Skeletal muscle tissue (tissue), 4 donors: ENCODE results near the gene MRPS27. TPM values are rescaled to one million over a fixed set of nuclear protein-coding genes. Genes with fewer than 3 reads are reported as not detected.

Experiments
- H3K27ac ChIP-seq: one replicate; pipeline ENCODE4 v1.7.0; 2013; ENCODE audit warnings: mild to moderate bottlenecking, low read depth, low read length, inconsistent platforms
- H3K27me3 ChIP-seq, 3 donors: one replicate each; pipeline ENCODE4 v1.7.0; 2013; ENCODE audit warnings: low read length in 3 of 3; ENCODE audit not compliant: control insufficient read depth in 3 of 3, insufficient read depth in 3 of 3
- H3K36me3 ChIP-seq, 3 donors: one replicate each; pipeline ENCODE4 v1.7.0; 2013; ENCODE audit warnings: low read length in 3 of 3; ENCODE audit not compliant: control insufficient read depth in 3 of 3, insufficient read depth in 3 of 3
- H3K4me1 ChIP-seq, 3 donors: one replicate each; pipeline ENCODE4 v1.7.0; 2013; ENCODE audit warnings: low read length in 3 of 3, mild to moderate bottlenecking in 3 of 3; ENCODE audit not compliant: control insufficient read depth in 3 of 3, insufficient read depth in 3 of 3
- H3K4me3 ChIP-seq, 3 donors: one replicate each; pipeline ENCODE4 v1.7.0; 2013; ENCODE audit warnings: low read length in 3 of 3
- H3K9ac ChIP-seq, 3 donors: one replicate each; pipeline ENCODE4 v1.7.0; 2013; ENCODE audit warnings: low read length in 3 of 3, mild to moderate bottlenecking in 3 of 3, moderate library complexity in 2 of 3, low read depth in 1 of 3
- H3K9me3 ChIP-seq, 3 donors: one replicate each; pipeline ENCODE4 v1.7.0; 2013; ENCODE audit warnings: low read length in 3 of 3; ENCODE audit not compliant: control insufficient read depth in 3 of 3
- total RNA-seq: library from RNA; depleted of rRNA; stranded (reverse); fragments of >200 nt; gene quantifications from one replicate; pipeline ENCODE4 v1.2.3, GENCODE V29; 2014
- donor health status: Osteomylitis.

The MRPS27 gene
- total RNA-seq, 1 donor from 2014 or later: 75.7 TPM

- H3K27ac ChIP-seq: no peak overlapping the region
- no peak overlapping the region for H3K4me3 ChIP-seq
- no peaks in the 10 kb centered on the region for H3K27me3 ChIP-seq
- H3K9ac ChIP-seq: no peak overlapping the region
- H3K9me3 ChIP-seq: no peaks in the 10 kb centered on the region
- peaks cover 0 to 5% (median 3%) of the 10 kb centered on the region in 3 donors for H3K4me1 ChIP-seq
- H3K36me3 ChIP-seq: no peaks in the 10 kb centered on the region
Measured at GRCh38 chr5:72188166-72188565, 131.9 kb downstream of the MRPS27 start.

DNA sequence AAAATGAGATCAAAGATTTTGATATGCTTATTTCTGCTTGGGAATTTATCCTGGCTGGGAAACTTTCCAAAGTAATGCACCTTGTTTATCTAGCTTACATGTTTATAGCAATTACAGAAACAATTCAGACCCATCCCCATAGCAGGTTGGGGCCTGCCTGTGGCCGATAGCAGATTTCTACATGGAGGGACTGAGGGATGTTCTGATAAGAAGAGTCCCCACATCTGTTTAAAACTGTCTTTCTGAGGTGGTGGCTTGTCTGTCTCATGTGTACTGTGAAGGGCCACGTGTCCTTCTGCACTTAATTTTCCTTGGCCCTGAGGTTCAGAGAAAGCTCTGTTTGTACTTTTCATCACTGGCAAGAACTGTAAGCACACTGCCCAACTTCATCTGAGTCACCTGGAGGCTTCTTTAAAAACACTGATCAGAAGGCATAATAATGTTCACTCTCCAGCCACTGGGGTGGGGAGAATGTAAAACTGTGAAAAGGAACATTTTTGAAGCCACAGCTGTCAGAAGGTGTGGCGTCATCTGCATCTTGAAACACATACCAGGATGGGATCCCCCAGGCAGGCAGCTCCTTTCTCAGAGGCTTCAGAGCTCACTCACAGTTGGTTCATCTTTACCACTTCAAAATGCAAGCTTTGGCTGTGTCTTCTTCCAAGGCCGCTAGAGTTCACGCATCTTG is 132.5 kb downstream of the MRPS27 start:
- Histone ChIP-seq H3K27me3 (peaks cover 4 to 5% (median 4%) of the 10 kb centered on the region in 3 donors), H3K9me3 (no peaks in the 10 kb centered on the region), H3K36me3 (no peaks in the 10 kb centered on the region), H3K9ac (no peak overlapping the region), H3K4me3 (no peak overlapping the region), H3K4me1 (peaks cover 0 to 5% (median 3%) of the 10 kb centered on the region in 3 donors), H3K27ac (no peak overlapping the region)

DNA sequence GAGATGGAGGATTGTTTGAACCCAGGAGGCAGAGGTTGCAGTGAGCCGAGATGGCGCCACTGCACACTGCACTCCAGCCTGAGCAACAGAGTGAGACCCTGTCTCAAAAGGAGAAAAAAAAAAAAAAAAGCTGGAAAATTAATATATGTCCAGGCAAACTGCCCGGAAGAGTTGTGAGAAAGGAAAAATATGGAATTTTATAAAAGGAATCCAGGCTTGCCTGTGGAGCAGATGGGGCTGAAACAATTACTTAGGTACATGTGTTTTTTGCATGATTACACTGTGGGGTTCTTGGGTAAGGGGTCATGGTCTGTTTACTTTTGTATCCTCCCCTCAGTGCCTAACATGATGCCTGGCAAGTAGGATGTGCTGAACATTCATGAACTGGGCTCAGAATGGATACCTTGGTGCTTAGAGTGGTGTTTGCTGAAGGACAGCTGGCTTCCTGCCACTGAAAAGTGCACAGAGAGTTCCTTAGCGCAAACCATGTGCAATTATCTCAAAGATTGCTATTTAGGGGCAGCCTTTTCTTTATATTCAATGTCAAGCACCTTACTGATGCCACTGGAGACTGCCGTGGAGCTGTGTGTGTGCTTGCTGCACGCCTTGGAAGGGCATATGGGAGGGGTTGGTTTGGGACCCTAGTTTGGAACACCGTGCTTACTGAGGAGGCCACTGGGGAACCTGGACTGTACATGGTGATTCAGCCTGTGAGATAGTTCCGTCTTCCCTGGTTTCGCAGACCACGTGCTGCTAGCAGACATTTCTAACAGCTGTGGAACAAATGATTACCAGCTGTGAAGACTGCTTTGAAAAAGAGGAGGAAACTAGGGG is 134.3 kb downstream of the MRPS27 start:
- Histone ChIP-seq H3K36me3 (no peaks in the 10 kb centered on the region), H3K9me3 (no peaks in the 10 kb centered on the region), H3K4me1 (peaks cover 0 to 5% (median 4%) of the 10 kb centered on the region in 3 donors), H3K9ac (no peak overlapping the region), H3K4me3 (no peak overlapping the region), H3K27ac (no peak overlapping the region), H3K27me3 (peaks cover 4 to 8% (median 6%) of the 10 kb centered on the region in 3 donors)

DNA sequence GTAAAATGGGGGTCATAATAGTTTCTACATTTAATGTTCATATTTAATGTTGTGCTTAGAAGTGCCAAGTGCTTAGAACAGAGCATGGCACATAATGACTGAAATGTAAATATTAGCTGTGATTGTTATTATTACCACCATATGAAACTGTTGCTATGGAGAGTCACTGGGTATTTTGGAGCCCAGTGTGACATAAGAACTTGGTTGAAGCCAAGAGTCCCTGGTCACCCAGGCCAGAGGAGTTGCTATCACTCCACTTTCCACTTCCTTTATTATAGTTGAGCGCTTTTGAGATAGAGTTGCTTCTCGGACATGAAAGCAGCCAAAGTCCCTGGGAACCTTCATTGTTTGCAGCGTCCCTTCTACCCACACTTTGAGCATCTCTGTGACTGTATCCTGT is 135.6 kb downstream of the MRPS27 start:
- Histone ChIP-seq H3K4me1 (peaks cover 7 to 14% (median 12%) of the 10 kb centered on the region in 3 donors), H3K4me3 (no peak overlapping the region), H3K27ac (no peak overlapping the region), H3K36me3 (no peaks in the 10 kb centered on the region), H3K9me3 (no peaks in the 10 kb centered on the region), H3K27me3 (peaks cover 4 to 15% (median 14%) of the 10 kb centered on the region in 3 donors), H3K9ac (no peak overlapping the region)

DNA sequence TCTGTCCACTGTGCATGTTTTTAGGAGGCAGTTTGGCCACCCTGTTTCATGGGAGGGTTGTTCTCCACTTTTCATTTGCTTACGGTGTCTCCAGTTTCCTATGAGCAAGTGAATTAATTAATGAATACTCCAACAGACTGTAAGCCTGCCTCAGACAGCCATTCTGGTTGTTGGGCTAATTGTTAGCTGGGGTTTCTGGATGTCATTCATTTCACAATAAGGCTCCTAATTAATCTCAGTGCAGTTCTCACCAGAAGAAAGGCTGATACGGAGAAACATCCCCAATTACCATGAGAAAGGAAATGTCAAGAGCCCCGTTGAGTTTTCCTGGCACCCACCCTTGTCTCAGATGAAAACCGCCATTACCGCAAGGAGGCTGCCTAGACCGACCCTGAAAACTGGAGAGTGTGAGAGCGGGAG is 136.9 kb downstream of the MRPS27 start:
- Histone ChIP-seq H3K9ac (no peak overlapping the region), H3K27me3 (peaks cover 4 to 18% (median 15%) of the 10 kb centered on the region in 3 donors), H3K9me3 (no peaks in the 10 kb centered on the region), H3K4me3 (no peak overlapping the region), H3K4me1 (peaks cover 10 to 14% (median 13%) of the 10 kb centered on the region in 3 donors), H3K36me3 (no peaks in the 10 kb centered on the region), H3K27ac (no peak overlapping the region)

- Histone ChIP-seq H3K9me3 (no peaks in the 10 kb centered on the region), H3K4me1 (peaks cover 10 to 14% (median 13%) of the 10 kb centered on the region in 3 donors), H3K4me3 (no peak overlapping the region), H3K27me3 (peaks cover 4 to 18% (median 15%) of the 10 kb centered on the region in 3 donors), H3K36me3 (no peaks in the 10 kb centered on the region), H3K9ac (no peak overlapping the region), H3K27ac (no peak overlapping the region)
Measured at GRCh38 chr5:72182686-72183085, 137.4 kb downstream of the MRPS27 start.

- H3K27ac ChIP-seq: no peak overlapping the region
- H3K27me3 ChIP-seq: peaks cover 4 to 18% (median 15%) of the 10 kb centered on the region in 3 donors
- H3K4me1 ChIP-seq: peaks cover 10 to 14% (median 12%) of the 10 kb centered on the region in 3 donors
- no peaks in the 10 kb centered on the region for H3K9me3 ChIP-seq
- H3K36me3 ChIP-seq: no peaks in the 10 kb centered on the region
- no peak overlapping the region for H3K9ac ChIP-seq
- no peak overlapping the region for H3K4me3 ChIP-seq
Measured at GRCh38 chr5:72180925-72181324, 139.1 kb downstream of the MRPS27 start.

DNA sequence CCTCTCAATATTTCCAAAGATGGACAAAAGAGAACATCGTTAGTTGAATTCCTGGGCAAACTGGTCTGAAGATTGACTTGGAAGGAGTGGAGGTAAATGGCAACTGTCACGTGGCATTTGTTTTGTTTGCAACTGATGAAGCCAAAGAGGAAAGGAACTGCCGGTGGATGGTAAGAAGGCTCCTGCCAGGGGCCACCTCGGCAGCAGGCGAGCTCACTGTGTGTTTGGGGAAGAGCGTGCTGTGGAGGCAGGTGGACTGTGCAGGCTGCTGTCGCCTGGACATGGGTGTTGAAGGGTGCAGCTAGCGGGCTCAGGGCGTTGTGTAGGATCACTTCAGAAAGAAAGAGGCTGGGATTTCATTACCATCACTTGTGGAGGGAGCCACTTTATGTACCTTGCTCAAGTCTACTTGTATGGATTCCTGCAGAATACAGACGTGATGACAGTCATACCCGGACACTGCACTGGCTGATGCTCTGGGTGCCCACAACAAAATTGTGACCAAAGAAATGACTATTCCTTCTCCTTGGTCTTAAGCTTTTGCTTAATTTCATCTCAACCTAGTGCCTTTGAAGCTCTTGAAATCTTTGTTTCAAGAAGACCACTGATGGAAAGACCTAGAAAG is 140.1 kb downstream of the MRPS27 start:
- H3K36me3 ChIP-seq: peaks cover 0 to 1% (median 0%) of the 10 kb centered on the region in 3 donors
- H3K27ac ChIP-seq: peak overlapping the region; percentile 69
- no peaks in the 10 kb centered on the region for H3K9me3 ChIP-seq
- H3K27me3 ChIP-seq: peaks cover 4 to 18% (median 15%) of the 10 kb centered on the region in 3 donors
- peak overlapping the region; percentile 25 to 61 (median 35) for H3K4me3 ChIP-seq
- peak overlapping the region in 1 of 3 donors; percentile 19 for H3K9ac ChIP-seq
- H3K4me1 ChIP-seq: peaks cover 8 to 12% (median 10%) of the 10 kb centered on the region in 3 donors

GRCh38 chr5:72179028-72179815 is 140.8 kb downstream of the MRPS27 start:
- H3K9ac ChIP-seq: peak overlapping the region in 1 of 3 donors; percentile 19
- H3K4me3 ChIP-seq: peak overlapping the region; percentile 30 to 61 (median 35)
- peaks cover 8 to 11% (median 10%) of the 10 kb centered on the region in 3 donors for H3K4me1 ChIP-seq
- H3K27ac ChIP-seq: peak overlapping the region; percentile 69
- H3K9me3 ChIP-seq: no peaks in the 10 kb centered on the region
- peaks cover 4 to 18% (median 15%) of the 10 kb centered on the region in 3 donors for H3K27me3 ChIP-seq
- H3K36me3 ChIP-seq: peaks cover 0 to 1% (median 0%) of the 10 kb centered on the region in 3 donors
